GM12892 (cell line): Measurements from ENCODE around the gene RASGEF1C.

Source experiments
- POLR2A ChIP-seq: IDR thresholded peaks from 2 replicates; pipeline ENCODE4 v1.6.1; 2011; ENCODE audit warnings: low read depth, low read length, control low read depth
- POLR2AphosphoS5 ChIP-seq: IDR thresholded peaks from 2 replicates; pipeline ENCODE4 v1.6.1; 2011; ENCODE audit warnings: low read depth, low read length, control low read depth

DNA sequence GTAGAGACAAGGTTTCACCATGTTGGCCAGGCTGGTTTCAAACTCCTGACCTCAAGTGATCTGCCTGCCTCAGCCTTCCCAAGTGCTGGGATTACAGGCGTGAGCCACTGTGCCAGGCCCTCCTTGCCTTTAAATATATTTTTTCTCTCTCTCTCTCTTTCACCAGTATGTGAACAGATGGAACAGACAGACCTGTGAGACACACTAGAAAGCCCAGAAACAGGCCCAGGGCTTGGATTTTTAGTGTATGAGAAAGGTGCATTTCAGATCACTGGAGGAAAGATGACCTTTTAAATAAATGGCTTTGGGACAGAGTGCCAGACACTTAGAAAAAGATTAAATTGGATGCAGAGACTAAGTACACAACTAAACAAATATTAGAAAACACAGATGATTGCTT, 3.1 kb downstream of the RASGEF1C start:
- TF ChIP-seq POLR2A = no peak
- no peak for TF ChIP-seq POLR2AphosphoS5
